Measurements from ENCODE around the gene CCDC89.

CCDC89 gene

DNA sequence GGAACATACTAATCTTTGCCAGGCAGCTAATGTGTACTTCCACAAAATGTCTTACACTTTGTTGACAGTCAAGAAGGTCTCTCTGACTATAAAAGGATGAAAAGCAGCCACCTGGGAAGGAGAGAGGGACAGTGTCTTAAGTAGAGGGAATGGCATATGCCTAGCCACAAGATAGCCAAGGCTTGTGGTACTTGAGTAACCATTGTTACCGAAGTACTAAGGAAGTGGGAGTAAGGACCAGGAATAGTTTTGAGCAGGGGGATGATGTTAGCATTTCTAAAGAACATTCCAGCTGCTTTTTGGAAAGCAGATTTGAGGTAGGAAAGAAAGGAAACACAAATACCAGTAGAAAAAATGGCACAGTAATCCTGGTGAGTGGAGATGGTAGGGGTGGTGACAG lies 34.9 kb downstream of the CCDC89 start:
- Histone ChIP-seq H3K79me1 (ENCODE audit: low read depth, low read length) (no peaks in the 10 kb centered on the region), H3K4me1 (ENCODE audit: control insufficient read depth in 2 of 2, insufficient read depth in 1 of 2, low read depth in 1 of 2, low read length in 2 of 2) (peaks cover 0 to 2% of the 10 kb centered on the region in 2 donors), H2BK5ac (ENCODE audit: low read length) (no peak overlapping the region), H3K9me3 (replicated peaks in 1 of 2; ENCODE audit: control insufficient read depth in 2 of 2, insufficient read depth in 1 of 2, low read depth in 1 of 2, low read length in 2 of 2) (no peaks in the 10 kb centered on the region), H2BK12ac (ENCODE audit: low read length) (no peak overlapping the region), H3K9ac (ENCODE audit: low read depth, low read length, poor library complexity) (no peak overlapping the region), H3K18ac (ENCODE audit: low read length) (no peak overlapping the region), H2BK120ac (ENCODE audit: low read depth, low read length) (no peak overlapping the region), H3K23ac (ENCODE audit: low read depth, low read length, poor library complexity) (no peak overlapping the region), H2AK5ac (ENCODE audit: low read depth, low read length) (no peak overlapping the region), H3K14ac (ENCODE audit: low read length) (no peak overlapping the region), H4K91ac (ENCODE audit: low read depth, low read length, poor library complexity) (no peak overlapping the region), H3K36me3 (replicated peaks in 1 of 2; ENCODE audit: control insufficient read depth in 2 of 2, insufficient read depth in 2 of 2, low read length in 2 of 2) (peaks cover 5 to 56% of the 10 kb centered on the region in 2 donors), H3K4ac (ENCODE audit: low read length) (no peak overlapping the region), H2BK15ac (ENCODE audit: low read length) (no peak overlapping the region), H2AFZ (ENCODE audit: low read length) (no peak overlapping the region), H3K27me3 (ENCODE audit: control insufficient read depth in 3 of 3, insufficient read depth in 3 of 3, low read depth in 1 of 3, low read length in 3 of 3) (no peaks in the 10 kb centered on the region), H3K27ac (replicated peaks; ENCODE audit: low read length) (no peak overlapping the region), H3K4me2 (ENCODE audit: insufficient read depth, low read length, poor library complexity, severe bottlenecking) (no peak overlapping the region), H3K4me3 (ENCODE audit: low read length in 2 of 2) (no peak overlapping the region), H4K8ac (ENCODE audit: low read depth, low read length) (no peak overlapping the region)
- no CpG with 5 or more reads among the region's 1 CpG for WGBS, 2 donors (ENCODE audit: extremely low coverage in 2 of 2, insufficient read length in 2 of 2, insufficient replicate concordance in 1 of 2)
- DNase-seq (ENCODE audit: low spot score): no peak

DNA sequence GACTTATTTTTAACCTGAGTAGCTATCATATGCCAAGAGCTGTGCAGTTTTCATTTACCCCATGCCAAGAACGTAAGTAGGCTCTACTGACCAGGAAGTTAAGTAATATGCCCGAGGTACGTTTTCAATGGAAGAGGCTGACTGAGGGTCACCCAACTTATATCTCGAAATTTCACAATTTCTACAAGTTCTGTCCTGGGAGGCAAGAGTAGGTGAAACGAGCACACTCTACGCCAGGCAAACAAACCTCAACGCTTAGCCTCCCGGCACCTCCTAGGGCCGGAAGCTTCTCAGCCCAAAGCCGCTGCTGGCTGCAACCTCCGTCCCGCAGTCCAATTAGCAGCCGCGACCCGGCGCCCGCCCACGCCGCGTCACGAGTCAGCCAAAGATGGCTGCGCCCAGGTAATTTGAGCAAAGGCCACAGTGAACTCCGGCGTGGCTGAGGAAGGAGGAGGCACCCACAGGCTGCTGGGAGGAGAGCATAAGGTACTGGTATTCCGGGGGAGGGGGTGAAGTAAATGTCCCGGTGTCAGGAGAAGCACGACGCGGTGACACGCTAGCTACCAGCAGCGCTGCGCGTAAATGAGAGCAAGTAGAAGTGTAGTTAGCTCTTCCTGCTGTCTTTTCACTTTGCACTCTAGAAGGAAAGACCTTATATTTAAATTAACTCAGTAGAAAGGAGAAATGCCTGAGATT lies 38.2 kb downstream of the CCDC89 start, which contains the start of gene TMEM126A:
Gene TMEM126A (plus strand): TSS at position 364 of the 696 bp plus-strand sequence. CDS start 2,289 bp downstream, outside the sequence.
- Histone ChIP-seq H3K27ac (replicated peaks; ENCODE audit: low read length) (peak within 1 kb of the TSS; percentile 65), H4K8ac (ENCODE audit: low read depth, low read length) (no peak within 1 kb of the TSS), H3K36me3 (replicated peaks in 1 of 2; ENCODE audit: control insufficient read depth in 2 of 2, insufficient read depth in 2 of 2, low read length in 2 of 2) (peaks cover 3 to 22% of the 10 kb centered on the region in 2 donors)

DNA sequence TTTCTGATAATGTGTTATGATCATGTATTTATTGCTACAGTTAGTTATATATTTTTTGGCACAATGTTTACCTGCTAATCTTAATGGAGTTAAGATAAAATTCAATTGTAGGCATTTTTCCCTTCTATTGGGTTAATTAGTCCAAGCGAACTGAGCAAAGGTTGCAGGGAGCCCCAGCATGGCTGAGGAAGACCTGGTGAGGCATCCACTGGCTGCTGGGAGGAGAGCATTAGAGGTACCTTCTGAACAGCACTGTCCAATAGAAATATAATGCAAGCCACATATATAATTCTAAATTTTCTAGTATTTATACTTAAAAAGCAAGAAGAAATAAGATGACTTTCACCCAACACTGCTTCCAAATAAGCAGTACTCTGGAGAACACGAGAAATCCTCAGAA lies 38.9 kb downstream of the CCDC89 start:
- H2AK5ac ChIP-seq (ENCODE audit: low read depth, low read length): no peak overlapping the region
- H2BK120ac ChIP-seq (ENCODE audit: low read depth, low read length): no peak overlapping the region
- no peak overlapping the region for H4K91ac ChIP-seq (ENCODE audit: low read depth, low read length, poor library complexity)
- DNase-seq (ENCODE audit: low spot score): no peak
- H2BK12ac ChIP-seq (ENCODE audit: low read length): no peak overlapping the region
- no peak overlapping the region for H3K14ac ChIP-seq (ENCODE audit: low read length)
- peak overlapping the region; percentile 84 for H2AFZ ChIP-seq (ENCODE audit: low read length)
- no peak overlapping the region for H3K18ac ChIP-seq (ENCODE audit: low read length)
- H3K4me1 ChIP-seq (ENCODE audit: control insufficient read depth in 2 of 2, insufficient read depth in 1 of 2, low read depth in 1 of 2, low read length in 2 of 2): peaks cover 0 to 2% of the 10 kb centered on the region in 2 donors
- no peak overlapping the region for H3K27ac ChIP-seq (replicated peaks; ENCODE audit: low read length)
- H2BK15ac ChIP-seq (ENCODE audit: low read length): no peak overlapping the region
- H3K9ac ChIP-seq (ENCODE audit: low read depth, low read length, poor library complexity): no peak overlapping the region
- H3K36me3 ChIP-seq (replicated peaks in 1 of 2; ENCODE audit: control insufficient read depth in 2 of 2, insufficient read depth in 2 of 2, low read length in 2 of 2): peaks cover 3 to 16% of the 10 kb centered on the region in 2 donors
- no peak overlapping the region for H3K4me2 ChIP-seq (ENCODE audit: insufficient read depth, low read length, poor library complexity, severe bottlenecking)
- H3K9me3 ChIP-seq (replicated peaks in 1 of 2; ENCODE audit: control insufficient read depth in 2 of 2, insufficient read depth in 1 of 2, low read depth in 1 of 2, low read length in 2 of 2): no peaks in the 10 kb centered on the region
- H3K23ac ChIP-seq (ENCODE audit: low read depth, low read length, poor library complexity): no peak overlapping the region
- H3K79me1 ChIP-seq (ENCODE audit: low read depth, low read length): no peaks in the 10 kb centered on the region
- no peak overlapping the region for H3K4ac ChIP-seq (ENCODE audit: low read length)
- no peak overlapping the region for H4K8ac ChIP-seq (ENCODE audit: low read depth, low read length)
- WGBS, 2 donors (ENCODE audit: extremely low coverage in 2 of 2, insufficient read length in 2 of 2, insufficient replicate concordance in 1 of 2): no CpG with 5 or more reads among the region's 2 CpGs
- H3K27me3 ChIP-seq (ENCODE audit: control insufficient read depth in 3 of 3, insufficient read depth in 3 of 3, low read depth in 1 of 3, low read length in 3 of 3): no peaks in the 10 kb centered on the region
- no peak overlapping the region for H2BK5ac ChIP-seq (ENCODE audit: low read length)
- peak overlapping the region; percentile 68 to 98 for H3K4me3 ChIP-seq (ENCODE audit: low read length in 2 of 2)

More for the DNA sequence above, 38.2 kb downstream of the CCDC89 start, which contains the start of gene TMEM126A:
- peak within 1 kb of the TSS; percentile 76 for H2BK120ac ChIP-seq (ENCODE audit: low read depth, low read length)
- peak within 1 kb of the TSS; percentile 65 for H3K4me2 ChIP-seq (ENCODE audit: insufficient read depth, low read length, poor library complexity, severe bottlenecking)
- H3K9ac ChIP-seq (ENCODE audit: low read depth, low read length, poor library complexity): no peak within 1 kb of the TSS
- H3K9me3 ChIP-seq (replicated peaks in 1 of 2; ENCODE audit: control insufficient read depth in 2 of 2, insufficient read depth in 1 of 2, low read depth in 1 of 2, low read length in 2 of 2): no peaks in the 10 kb centered on the region
- H2AK5ac ChIP-seq (ENCODE audit: low read depth, low read length): no peak within 1 kb of the TSS
- H3K23ac ChIP-seq (ENCODE audit: low read depth, low read length, poor library complexity): peak within 1 kb of the TSS; percentile 17
- no peaks in the 10 kb centered on the region for H3K27me3 ChIP-seq (ENCODE audit: control insufficient read depth in 3 of 3, insufficient read depth in 3 of 3, low read depth in 1 of 3, low read length in 3 of 3)
- WGBS, 2 donors (ENCODE audit: extremely low coverage in 2 of 2, insufficient read length in 2 of 2, insufficient replicate concordance in 1 of 2): no CpG with 5 or more reads among the region's 33 CpGs
- H3K4ac ChIP-seq (ENCODE audit: low read length): no peak within 1 kb of the TSS
- H2BK5ac ChIP-seq (ENCODE audit: low read length): no peak within 1 kb of the TSS
- DNase-seq (ENCODE audit: low spot score): peak; percentile 78
- H3K18ac ChIP-seq (ENCODE audit: low read length): peak within 1 kb of the TSS; percentile 69
- H4K91ac ChIP-seq (ENCODE audit: low read depth, low read length, poor library complexity): no peak within 1 kb of the TSS
- no peaks in the 10 kb centered on the region for H3K79me1 ChIP-seq (ENCODE audit: low read depth, low read length)
- H2BK12ac ChIP-seq (ENCODE audit: low read length): no peak within 1 kb of the TSS
- H2AFZ ChIP-seq (ENCODE audit: low read length): peak within 1 kb of the TSS; percentile 84
- H3K4me1 ChIP-seq (ENCODE audit: control insufficient read depth in 2 of 2, insufficient read depth in 1 of 2, low read depth in 1 of 2, low read length in 2 of 2): peaks cover 0 to 2% of the 10 kb centered on the region in 2 donors
- peak within 1 kb of the TSS; percentile 68 to 98 for H3K4me3 ChIP-seq (ENCODE audit: low read length in 2 of 2)
- no peak within 1 kb of the TSS for H2BK15ac ChIP-seq (ENCODE audit: low read length)
- no peak within 1 kb of the TSS for H3K14ac ChIP-seq (ENCODE audit: low read length)

DNA sequence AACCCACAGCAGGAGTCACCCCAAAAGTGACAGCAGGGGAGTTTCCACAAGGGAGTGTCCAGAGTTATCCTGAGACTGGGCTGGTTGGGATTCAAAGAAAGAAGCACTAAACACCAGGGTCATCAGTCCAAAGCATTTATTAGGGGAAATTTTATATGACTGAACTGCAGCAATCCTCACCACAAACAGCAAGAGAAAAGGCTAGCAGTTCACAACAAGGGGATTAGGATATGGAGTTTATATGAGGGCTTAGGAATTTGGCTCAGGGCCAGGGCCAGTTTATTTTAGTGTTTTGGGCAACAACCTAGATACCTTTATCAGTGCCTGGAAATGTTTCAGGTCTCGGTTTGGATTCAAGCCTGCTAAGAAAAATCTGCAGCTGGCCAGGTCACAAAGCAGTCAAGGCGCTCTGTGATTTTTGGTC lies 42.8 kb downstream of the CCDC89 start:
- no peak for DNase-seq (ENCODE audit: low spot score)

More for the DNA sequence above, 42.8 kb downstream of the CCDC89 start:
- no peak overlapping the region for H2BK5ac ChIP-seq (ENCODE audit: low read length)
- H3K9me3 ChIP-seq (replicated peaks in 1 of 2; ENCODE audit: control insufficient read depth in 2 of 2, insufficient read depth in 1 of 2, low read depth in 1 of 2, low read length in 2 of 2): no peaks in the 10 kb centered on the region
- no peak overlapping the region for H3K4me3 ChIP-seq (ENCODE audit: low read length in 2 of 2)
- H2AFZ ChIP-seq (ENCODE audit: low read length): no peak overlapping the region
- H3K4me1 ChIP-seq (ENCODE audit: control insufficient read depth in 2 of 2, insufficient read depth in 1 of 2, low read depth in 1 of 2, low read length in 2 of 2): peaks cover 0 to 2% of the 10 kb centered on the region in 2 donors
- no peak overlapping the region for H2BK12ac ChIP-seq (ENCODE audit: low read length)
- no CpG with 5 or more reads among the region's 2 CpGs for WGBS, 2 donors (ENCODE audit: extremely low coverage in 2 of 2, insufficient read length in 2 of 2, insufficient replicate concordance in 1 of 2)
- no peak overlapping the region for H3K9ac ChIP-seq (ENCODE audit: low read depth, low read length, poor library complexity)
- no peak overlapping the region for H3K18ac ChIP-seq (ENCODE audit: low read length)
- peaks cover 0 to 14% of the 10 kb centered on the region in 2 donors for H3K36me3 ChIP-seq (replicated peaks in 1 of 2; ENCODE audit: control insufficient read depth in 2 of 2, insufficient read depth in 2 of 2, low read length in 2 of 2)
- no peak overlapping the region for H3K4me2 ChIP-seq (ENCODE audit: insufficient read depth, low read length, poor library complexity, severe bottlenecking)
- no peak overlapping the region for H3K14ac ChIP-seq (ENCODE audit: low read length)
- H2BK120ac ChIP-seq (ENCODE audit: low read depth, low read length): no peak overlapping the region
- H3K4ac ChIP-seq (ENCODE audit: low read length): no peak overlapping the region
- no peak overlapping the region for H3K23ac ChIP-seq (ENCODE audit: low read depth, low read length, poor library complexity)
- no peak overlapping the region for H4K91ac ChIP-seq (ENCODE audit: low read depth, low read length, poor library complexity)
- no peak overlapping the region for H2BK15ac ChIP-seq (ENCODE audit: low read length)
- no peak overlapping the region for H2AK5ac ChIP-seq (ENCODE audit: low read depth, low read length)
- H4K8ac ChIP-seq (ENCODE audit: low read depth, low read length): no peak overlapping the region
- H3K79me1 ChIP-seq (ENCODE audit: low read depth, low read length): no peaks in the 10 kb centered on the region
- H3K27me3 ChIP-seq (ENCODE audit: control insufficient read depth in 3 of 3, insufficient read depth in 3 of 3, low read depth in 1 of 3, low read length in 3 of 3): no peaks in the 10 kb centered on the region
- no peak overlapping the region for H3K27ac ChIP-seq (replicated peaks; ENCODE audit: low read length)

All from neuronal stem cell (in vitro differentiated cells).